KMS-11 (cell line): ENCODE results near the gene ADGRE1.

Source experiments
- H2AFZ ChIP-seq: fragments of 200-600 bp; sonication (generic); 2 replicates; pipeline ENCODE4 v1.6.1; 2016; ENCODE audit warnings: antibody characterized with exemption, mixed run types, low read depth
- H3K27ac ChIP-seq: fragments of 200-600 bp; sonication (generic); 2 replicates; pipeline ENCODE4 v1.6.1; 2016; ENCODE audit warnings: mild to moderate bottlenecking, mixed run types
- H3K27me3 ChIP-seq: fragments of 200-600 bp; sonication (generic); 2 replicates; pipeline ENCODE4 v1.6.1; 2017; ENCODE audit warnings: mild to moderate bottlenecking, low read depth, mixed run types, moderate library complexity; ENCODE audit not compliant: insufficient read depth
- H3K36me3 ChIP-seq: fragments of 200-600 bp; sonication (generic); 2 replicates; pipeline ENCODE4 v1.6.1; 2017; ENCODE audit warnings: mild to moderate bottlenecking, mixed run types; ENCODE audit not compliant: insufficient read depth
- H3K4me1 ChIP-seq: fragments of 200-600 bp; sonication (generic); 2 replicates; pipeline ENCODE4 v1.6.1; 2016; ENCODE audit warnings: mild to moderate bottlenecking, low read depth, mixed run types; ENCODE audit not compliant: poor library complexity, severe bottlenecking
- H3K4me2 ChIP-seq: fragments of 200-600 bp; sonication (generic); 2 replicates; pipeline ENCODE4 v1.7.0; 2016; ENCODE audit warnings: mild to moderate bottlenecking, mixed run types
- H3K4me3 ChIP-seq: fragments of 200-600 bp; sonication (generic); IDR thresholded peaks from 2 replicates; pipeline ENCODE4 v1.6.1; 2017; ENCODE audit warnings: low read depth, low read length, mixed read lengths; ENCODE audit not compliant: insufficient read depth
- H3K79me2 ChIP-seq: fragments of 200-600 bp; sonication (generic); 2 replicates; pipeline ENCODE4 v1.6.1; 2016; ENCODE audit warnings: low read depth, mixed run types; ENCODE audit not compliant: insufficient read depth
- H3K9ac ChIP-seq: fragments of 200-600 bp; sonication (generic); 2 replicates; pipeline ENCODE4 v1.6.1; 2016; ENCODE audit warnings: mild to moderate bottlenecking, mixed run types
- H4K20me1 ChIP-seq: fragments of 200-600 bp; sonication (generic); 2 replicates; pipeline ENCODE4 v1.6.1; 2016; ENCODE audit warnings: mild to moderate bottlenecking, mixed run types; ENCODE audit not compliant: insufficient read depth
- CTCF ChIP-seq: fragments of 200-600 bp; sonication (generic); conservative IDR thresholded peaks from 2 replicates; pipeline ENCODE4 v1.6.1; 2017; ENCODE audit warnings: low read depth, mild to moderate bottlenecking, antibody characterized with exemption, low read length, moderate library complexity, mixed read lengths

Gene ADGRE1

DNA sequence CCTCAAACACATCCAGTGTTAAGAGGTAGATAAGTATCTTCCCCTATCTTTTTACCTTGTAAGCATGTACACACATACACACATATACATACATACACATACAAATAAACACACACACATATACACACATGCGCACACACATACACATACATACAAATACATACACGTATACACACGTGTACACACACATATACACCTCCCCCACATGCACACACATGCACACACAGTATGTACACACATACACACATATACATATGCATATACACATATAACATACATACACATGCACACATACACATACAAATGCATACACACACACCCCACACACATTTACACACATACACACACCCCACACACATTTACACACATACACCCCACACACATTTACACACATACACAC lies 24.1 kb downstream of the ADGRE1 start:
- Histone ChIP-seq H3K9ac (no peak overlapping the region), H3K36me3 (no peaks in the 10 kb centered on the region)
- TF ChIP-seq CTCF = no peak

DNA sequence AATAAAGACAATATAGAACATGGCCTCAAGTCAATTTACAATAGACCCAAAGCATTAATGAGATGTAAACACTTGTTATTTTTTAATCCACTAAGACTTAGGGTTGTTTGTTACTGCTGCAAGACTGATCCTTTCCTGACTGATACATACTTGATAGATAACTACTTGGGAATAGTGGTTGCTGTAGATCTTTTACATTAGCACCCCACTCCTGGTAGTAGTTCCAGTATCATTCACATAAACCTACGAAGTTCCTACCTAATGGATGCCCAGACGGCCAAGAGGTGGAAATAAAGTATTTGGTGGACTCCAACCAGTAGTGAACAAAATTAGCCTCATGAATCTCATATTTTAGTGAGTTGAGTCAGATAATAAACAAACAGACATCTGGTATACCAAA lies 26.9 kb downstream of the ADGRE1 start:
- Histone ChIP-seq H3K36me3 (no peaks in the 10 kb centered on the region), H3K27ac (no peak overlapping the region), H3K4me2 (no peak overlapping the region), H3K4me1 (no peaks in the 10 kb centered on the region), H2AFZ (no peak overlapping the region), H3K9ac (no peak overlapping the region), H3K79me2 (no peaks in the 10 kb centered on the region), H4K20me1 (no peaks in the 10 kb centered on the region), H3K4me3 (no peak overlapping the region), H3K27me3 (no peaks in the 10 kb centered on the region)
- no peak for TF ChIP-seq CTCF

More for the DNA sequence above, 24.1 kb downstream of the ADGRE1 start:
- Histone ChIP-seq H3K4me2 (no peak overlapping the region), H3K27ac (no peak overlapping the region), H4K20me1 (no peaks in the 10 kb centered on the region), H2AFZ (no peak overlapping the region), H3K4me1 (no peaks in the 10 kb centered on the region), H3K79me2 (no peaks in the 10 kb centered on the region), H3K27me3 (no peaks in the 10 kb centered on the region), H3K4me3 (no peak overlapping the region)

GRCh38 chr19:6916952-6917351 lies 29.6 kb downstream of the ADGRE1 start:
- no peaks in the 10 kb centered on the region for H3K79me2 ChIP-seq
- no peak overlapping the region for H3K4me3 ChIP-seq
- no peak for TF ChIP-seq CTCF
- H3K4me2 ChIP-seq = no peak overlapping the region
- H3K4me1 ChIP-seq = no peaks in the 10 kb centered on the region
- H3K27ac ChIP-seq = no peak overlapping the region
- H3K9ac ChIP-seq = no peak overlapping the region
- no peak overlapping the region for H2AFZ ChIP-seq
- H4K20me1 ChIP-seq = no peaks in the 10 kb centered on the region
- no peaks in the 10 kb centered on the region for H3K36me3 ChIP-seq
- H3K27me3 ChIP-seq = no peaks in the 10 kb centered on the region

- no peak overlapping the region for H3K4me3 ChIP-seq
- H2AFZ ChIP-seq = peak overlapping the region; percentile 62
- H3K9ac ChIP-seq = peak overlapping the region; percentile 22; the same call in 1 of the 2 replicates
- peak overlapping the region; percentile 53 for H3K27ac ChIP-seq
- H3K4me1 ChIP-seq = peaks cover 11% of the 10 kb centered on the region
- peak overlapping the region; percentile 48; the same call in 1 of the 2 replicates for H3K4me2 ChIP-seq
- TF ChIP-seq CTCF = no peak
- H3K36me3 ChIP-seq = no peaks in the 10 kb centered on the region
- no peaks in the 10 kb centered on the region for H3K79me2 ChIP-seq
- no peaks in the 10 kb centered on the region for H3K27me3 ChIP-seq
- H4K20me1 ChIP-seq = no peaks in the 10 kb centered on the region
Measured at GRCh38 chr19:6925386-6925785, 38.0 kb downstream of the ADGRE1 start.
